Activated CD4-positive, alpha-beta T cell treated with anti-CD3 and anti-CD28 coated beads, Interleukin-10, Interleukin-2, amounts not matched to agents 100 ng/mL and 50 ng/mL, durations not matched to agents 16 hours and 8 hours (primary cell): Measurements from ENCODE around the gene LRRC27.
"Not testable (repeated sequence)": the region's sequence is repeated elsewhere in the genome, so short reads cannot be mapped to it uniquely, and the experiment has no call there.

Experiments
- DNase-seq: peaks from one replicate; pipeline ENCODE4 v3.0.0-alpha.2; 2020

LRRC27 gene

GRCh38 chr10:132316133-132316532 is 15.9 kb upstream of the LRRC27 start:
- no peak for DNase-seq

- DNase-seq: not testable (repeated sequence)
Observed at GRCh38 chr10:132317477-132317876, 14.5 kb upstream of the LRRC27 start.

- DNase-seq: peak; percentile 89
Observed at GRCh38 chr10:132319853-132320653, 11.9 kb upstream of the LRRC27 start.

- no peak for DNase-seq
Observed at GRCh38 chr10:132320654-132321469, 11.1 kb upstream of the LRRC27 start.

GRCh38 chr10:132321726-132322125 is 10.3 kb upstream of the LRRC27 start:
- no peak for DNase-seq

GRCh38 chr10:132322586-132323048 is 9.4 kb upstream of the LRRC27 start:
- peak; percentile 36 for DNase-seq

- DNase-seq: no peak
Observed at GRCh38 chr10:132324186-132324585, 7.8 kb upstream of the LRRC27 start.

GRCh38 chr10:132326344-132326889 is 5.6 kb upstream of the LRRC27 start:
- no peak for DNase-seq

- DNase-seq: peak; percentile 41
Observed at GRCh38 chr10:132326925-132327324, 5.1 kb upstream of the LRRC27 start.

- no peak for DNase-seq
Observed at GRCh38 chr10:132328106-132328505, 3.9 kb upstream of the LRRC27 start.

- DNase-seq: no peak
Observed at GRCh38 chr10:132328738-132329137, 3.3 kb upstream of the LRRC27 start.

- peak; percentile 75 for DNase-seq
Observed at GRCh38 chr10:132329565-132330485, 2.2 kb upstream of the LRRC27 start.

GRCh38 chr10:132330486-132330833 is 1.5 kb upstream of the LRRC27 start:
- DNase-seq: no peak

- DNase-seq: no peak
Observed at GRCh38 chr10:132332433-132332754, 401 bp downstream of the LRRC27 start.

- no peak for DNase-seq
Observed at GRCh38 chr10:132333386-132333785, 1.4 kb downstream of the LRRC27 start.

GRCh38 chr10:132334631-132335188 is 2.7 kb downstream of the LRRC27 start:
- no peak for DNase-seq

- DNase-seq: peak; percentile 15
Observed at GRCh38 chr10:132335189-132336063, 3.4 kb downstream of the LRRC27 start.

GRCh38 chr10:132336064-132336746 is 4.2 kb downstream of the LRRC27 start:
- DNase-seq: no peak

- peak; percentile 22 for DNase-seq
Observed at GRCh38 chr10:132336919-132337407, 5.0 kb downstream of the LRRC27 start.

GRCh38 chr10:132337854-132338253 is 5.9 kb downstream of the LRRC27 start:
- not testable (repeated sequence) for DNase-seq

GRCh38 chr10:132338876-132339275 is 6.9 kb downstream of the LRRC27 start:
- DNase-seq: no peak
